Karpas-422 (cell line): ENCODE data around the gene RBPJL. TPM values are rescaled to one million over a fixed set of nuclear protein-coding genes. Genes with fewer than 3 reads are reported as not detected.

Experiments
- DNase-seq: peaks from one replicate; pipeline ENCODE4 v3.0.0-alpha.2; 2015
- H2AFZ ChIP-seq: fragments of 200-600 bp; sonication (generic); 2 replicates; pipeline ENCODE4 v1.6.1; 2014; ENCODE audit warnings: antibody characterized with exemption, low read length, mixed read lengths
- H3K27ac ChIP-seq: fragments of 200-600 bp; sonication (generic); 2 replicates; pipeline ENCODE4 v1.5.1; 2014; ENCODE audit warnings: mild to moderate bottlenecking, low read length, moderate library complexity
- H3K27me3 ChIP-seq: fragments of 200-600 bp; sonication (generic); 2 replicates; pipeline ENCODE4 v1.6.1; 2014; ENCODE audit warnings: low read length, mixed read lengths
- H3K36me3 ChIP-seq: fragments of 200-600 bp; sonication (generic); 2 replicates; pipeline ENCODE4 v1.6.1; 2014; ENCODE audit warnings: low read length, mixed read lengths; ENCODE audit not compliant: insufficient read depth
- H3K4me1 ChIP-seq: fragments of 200-600 bp; sonication (generic); 2 replicates; pipeline ENCODE4 v1.6.1; 2014; ENCODE audit warnings: mild to moderate bottlenecking, low read length, mixed read lengths
- H3K4me2 ChIP-seq: fragments of 200-600 bp; sonication (generic); 2 replicates; pipeline ENCODE4 v1.6.1; 2014; ENCODE audit warnings: low read length, low read depth, mild to moderate bottlenecking; ENCODE audit not compliant: poor library complexity, severe bottlenecking
- H3K4me3 ChIP-seq: fragments of 200-600 bp; sonication (generic); 2 replicates; pipeline ENCODE4 v1.5.1; 2014; ENCODE audit warnings: mild to moderate bottlenecking, antibody characterized with exemption, low read length, mixed read lengths
- H3K79me2 ChIP-seq: fragments of 200-600 bp; sonication (generic); 2 replicates; pipeline ENCODE4 v1.6.1; 2014; ENCODE audit warnings: mild to moderate bottlenecking, low read length, mixed read lengths
- H3K9ac ChIP-seq: fragments of 200-600 bp; sonication (generic); 2 replicates; pipeline ENCODE4 v1.6.0; 2014; ENCODE audit warnings: low read length
- H3K9me2 ChIP-seq: fragments of 200-600 bp; sonication (generic), shearing (Covaris generic); replicated peaks from 2 replicates; pipeline ENCODE4 v1.6.0; 2014; ENCODE audit warnings: mild to moderate bottlenecking, low read length, moderate library complexity; ENCODE audit not compliant: insufficient read depth
- H3K9me3 ChIP-seq: fragments of 300-700, 200-600 bp; sonication (generic); 2 replicates; pipeline ENCODE4 v1.6.1; 2014; ENCODE audit warnings: low read length, mixed read lengths
- H4K20me1 ChIP-seq: fragments of 200-600 bp; sonication (generic); 2 replicates; pipeline ENCODE4 v1.6.1; 2014; ENCODE audit warnings: mild to moderate bottlenecking, antibody characterized with exemption, low read length, low read depth; ENCODE audit not compliant: insufficient read depth
- total RNA-seq: library from RNA; depleted of rRNA; stranded (reverse); fragments of >200 nt; shearing (Covaris generic); gene quantifications from 2 replicates; pipeline ENCODE4 v1.2.3, GENCODE V29; 2014; ENCODE audit warnings: low replicate concordance

The RBPJL gene
- total RNA-seq, 1 experiment from 2014 or later, result not detected

- no peak overlapping the region for H2AFZ ChIP-seq
- no peak for DNase-seq
- H3K4me2 ChIP-seq, result no peak overlapping the region
- H4K20me1 ChIP-seq, result no peaks in the 10 kb centered on the region
- no peaks in the 10 kb centered on the region for H3K79me2 ChIP-seq
- no peaks in the 10 kb centered on the region for H3K9me3 ChIP-seq
- no peaks in the 10 kb centered on the region for H3K4me1 ChIP-seq
- H3K27me3 ChIP-seq, result no peaks in the 10 kb centered on the region
- no peaks in the 10 kb centered on the region for H3K36me3 ChIP-seq
- no peak overlapping the region for H3K9ac ChIP-seq
- H3K4me3 ChIP-seq, result no peak overlapping the region
- no peak overlapping the region for H3K27ac ChIP-seq
- no peaks in the 10 kb centered on the region for H3K9me2 ChIP-seq
Observed at GRCh38 chr20:45297786-45298497, 8.7 kb upstream of the RBPJL start.

GRCh38 chr20:45299786-45300185, 6.9 kb upstream of the RBPJL start:
- no peaks in the 10 kb centered on the region for H3K27me3 ChIP-seq
- no peaks in the 10 kb centered on the region for H4K20me1 ChIP-seq
- no peaks in the 10 kb centered on the region for H3K4me1 ChIP-seq
- no peak overlapping the region for H2AFZ ChIP-seq
- H3K36me3 ChIP-seq, result no peaks in the 10 kb centered on the region
- H3K9me2 ChIP-seq, result no peaks in the 10 kb centered on the region
- H3K9ac ChIP-seq, result no peak overlapping the region
- H3K27ac ChIP-seq, result no peak overlapping the region
- no peak overlapping the region for H3K4me2 ChIP-seq
- H3K79me2 ChIP-seq, result no peaks in the 10 kb centered on the region
- H3K9me3 ChIP-seq, result no peaks in the 10 kb centered on the region
- H3K4me3 ChIP-seq, result no peak overlapping the region
- no peak for DNase-seq

- DNase-seq, result peak; percentile 80
- Histone ChIP-seq H3K4me2 (no peak overlapping the region), H3K36me3 (no peaks in the 10 kb centered on the region), H3K27me3 (no peaks in the 10 kb centered on the region), H3K9ac (no peak overlapping the region), H3K79me2 (no peaks in the 10 kb centered on the region), H3K9me3 (no peaks in the 10 kb centered on the region), H3K4me1 (no peaks in the 10 kb centered on the region), H4K20me1 (no peaks in the 10 kb centered on the region), H3K4me3 (no peak overlapping the region), H3K27ac (no peak overlapping the region), H2AFZ (no peak overlapping the region), H3K9me2 (no peaks in the 10 kb centered on the region)
Observed at GRCh38 chr20:45300961-45301360, 5.7 kb upstream of the RBPJL start.

- Histone ChIP-seq H3K9ac (no peak overlapping the region), H3K4me1 (no peaks in the 10 kb centered on the region), H2AFZ (no peak overlapping the region), H3K79me2 (no peaks in the 10 kb centered on the region), H3K9me2 (no peaks in the 10 kb centered on the region), H3K4me3 (no peak overlapping the region), H4K20me1 (no peaks in the 10 kb centered on the region), H3K27me3 (no peaks in the 10 kb centered on the region), H3K4me2 (no peak overlapping the region), H3K27ac (no peak overlapping the region), H3K36me3 (no peaks in the 10 kb centered on the region), H3K9me3 (no peaks in the 10 kb centered on the region)
- no peak for DNase-seq
Observed at GRCh38 chr20:45301824-45302271, 4.8 kb upstream of the RBPJL start.

GRCh38 chr20:45303586-45304463, 2.8 kb upstream of the RBPJL start:
- Histone ChIP-seq H3K36me3 (no peaks in the 10 kb centered on the region), H3K4me3 (no peak overlapping the region), H2AFZ (no peak overlapping the region), H3K9me2 (no peaks in the 10 kb centered on the region), H3K27me3 (no peaks in the 10 kb centered on the region), H4K20me1 (no peaks in the 10 kb centered on the region), H3K4me1 (no peaks in the 10 kb centered on the region), H3K79me2 (no peaks in the 10 kb centered on the region), H3K27ac (no peak overlapping the region), H3K9ac (no peak overlapping the region), H3K4me2 (no peak overlapping the region), H3K9me3 (no peaks in the 10 kb centered on the region)
- no peak for DNase-seq

- Histone ChIP-seq H3K9me3 (no peaks in the 10 kb centered on the region), H4K20me1 (no peaks in the 10 kb centered on the region), H3K79me2 (no peaks in the 10 kb centered on the region), H2AFZ (no peak overlapping the region), H3K4me1 (peaks cover 4% of the 10 kb centered on the region), H3K9me2 (no peaks in the 10 kb centered on the region), H3K4me3 (no peak overlapping the region), H3K9ac (no peak overlapping the region), H3K27me3 (no peaks in the 10 kb centered on the region), H3K27ac (no peak overlapping the region), H3K4me2 (no peak overlapping the region), H3K36me3 (no peaks in the 10 kb centered on the region)
- DNase-seq, result no peak
Observed at GRCh38 chr20:45304464-45304999, 2.1 kb upstream of the RBPJL start.

GRCh38 chr20:45305262-45305661, 1.4 kb upstream of the RBPJL start:
- Histone ChIP-seq H3K27ac (no peak overlapping the region), H2AFZ (no peak overlapping the region), H3K4me1 (peaks cover 4% of the 10 kb centered on the region), H3K36me3 (no peaks in the 10 kb centered on the region), H3K4me3 (no peak overlapping the region), H3K4me2 (no peak overlapping the region), H3K79me2 (no peaks in the 10 kb centered on the region), H3K9me2 (no peaks in the 10 kb centered on the region), H3K27me3 (no peaks in the 10 kb centered on the region), H4K20me1 (no peaks in the 10 kb centered on the region), H3K9ac (no peak overlapping the region), H3K9me3 (no peaks in the 10 kb centered on the region)
- no peak for DNase-seq

GRCh38 chr20:45307076-45307640, 518 bp downstream of the RBPJL start:
- Histone ChIP-seq H3K36me3 (no peaks in the 10 kb centered on the region), H3K4me2 (no peak overlapping the region)

More at GRCh38 chr20:45307076-45307640, 518 bp downstream of the RBPJL start:
- no peak for DNase-seq
- Histone ChIP-seq H3K4me3 (no peak overlapping the region), H3K9ac (no peak overlapping the region), H3K4me1 (peaks cover 4% of the 10 kb centered on the region), H3K9me2 (no peaks in the 10 kb centered on the region), H3K27me3 (no peaks in the 10 kb centered on the region), H2AFZ (no peak overlapping the region), H3K9me3 (no peaks in the 10 kb centered on the region), H3K27ac (no peak overlapping the region), H3K79me2 (no peaks in the 10 kb centered on the region), H4K20me1 (0 out of 2 replicates have a peak, but pooled peaks cover 3% of the 10 kb centered on the region)
